WTC11 (cell line): ENCODE data around the gene USH2A. TPM values are rescaled to one million over a fixed set of nuclear protein-coding genes. Genes with fewer than 3 reads are reported as not detected.

ENCODE experiments used
- ATAC-seq: fragments of 200-7000 bp; cut with Tn5 transposase; 2 replicates; pipeline ENCODE4 v1.10.0; 2021; ENCODE audit warnings: mild to moderate bottlenecking, moderate library complexity
- CTCF ChIA-PET: fragments of 300-600 bp; sonication (Branson Sonifier 250); formaldehyde crosslinking; loops from one replicate; lab custom pipeline; 2021; ENCODE audit warnings: antibody characterized with exemption; lab: Charles Lee
- POLR2A ChIA-PET: fragments of 350-600 bp; sonication (Branson Sonifier 250); formaldehyde crosslinking; loops from one replicate; lab custom pipeline; 2021; ENCODE audit warnings: antibody characterized with exemption; lab: Charles Lee
- DNase-seq: peaks from one replicate; pipeline ENCODE4 v3.0.0; 2021; ENCODE audit warnings: low spot score
- H3K27ac Mint-ChIP-seq: 2 replicates; pipeline ENCODE4 v1.8.0; 2021; ENCODE audit warnings: mixed read lengths
- H3K27me3 Mint-ChIP-seq: 2 replicates; pipeline ENCODE4 v1.8.0; 2021; ENCODE audit warnings: low read depth, mild to moderate bottlenecking, moderate library complexity, mixed read lengths
- H3K36me3 Mint-ChIP-seq: 2 replicates; pipeline ENCODE4 v1.8.0; 2021; ENCODE audit warnings: mixed read lengths
- H3K4me1 Mint-ChIP-seq: 2 replicates; pipeline ENCODE4 v1.8.0; 2022; ENCODE audit warnings: mixed read lengths
- H3K4me3 Mint-ChIP-seq: 2 replicates; pipeline ENCODE4 v1.8.0; 2021; ENCODE audit warnings: mild to moderate bottlenecking, moderate library complexity, mixed read lengths
- H3K9me3 Mint-ChIP-seq: 2 replicates; pipeline ENCODE4 v1.8.0; 2021; ENCODE audit warnings: mixed read lengths
- CDX4 ChIP-seq: fragments of 250-450 bp; sonication (Bioruptor Pico); IDR thresholded peaks from 2 replicates; pipeline ENCODE4 v1.9.0; 2021; ENCODE audit warnings: moderate library complexity, mild to moderate bottlenecking, inconsistent platforms, borderline replicate concordance
- E2F1 ChIP-seq: sonication (generic); formaldehyde crosslinking; IDR thresholded peaks from 2 replicates; pipeline ENCODE4 v1.8.0; 2022; ENCODE audit warnings: mild to moderate bottlenecking, missing genetic modification reagents
- ELF4 ChIP-seq: sonication (generic); formaldehyde crosslinking; IDR thresholded peaks from 2 replicates; pipeline ENCODE4 v1.8.1; 2022; ENCODE audit warnings: low read depth, mild to moderate bottlenecking, moderate library complexity, missing genetic modification reagents
- FOXP1 ChIP-seq: sonication (generic); formaldehyde crosslinking; IDR thresholded peaks from 2 replicates; pipeline ENCODE4 v1.8.0; 2022; ENCODE audit warnings: missing genetic modification reagents, mild to moderate bottlenecking, moderate library complexity, borderline replicate concordance
- IRF2 ChIP-seq: sonication (generic); formaldehyde crosslinking; IDR thresholded peaks from 2 replicates; pipeline ENCODE4 v1.8.0; 2022; ENCODE audit warnings: low read depth, missing genetic modification reagents, borderline replicate concordance
- JUN ChIP-seq: sonication (generic); formaldehyde crosslinking; IDR thresholded peaks from 2 replicates; pipeline ENCODE4 v1.8.0; 2023; ENCODE audit warnings: mild to moderate bottlenecking, missing genetic modification reagents
- KAT7 ChIP-seq: sonication (generic); formaldehyde crosslinking; IDR thresholded peaks from 2 replicates; pipeline ENCODE4 v1.8.1; 2023; ENCODE audit warnings: missing genetic modification reagents, mild to moderate bottlenecking, borderline replicate concordance
- MXD4 ChIP-seq: fragments of 250-450 bp; sonication (Bioruptor Pico); IDR thresholded peaks from 2 replicates; pipeline ENCODE4 v1.8.0; 2021; ENCODE audit warnings: mild to moderate bottlenecking, moderate library complexity, borderline replicate concordance
- PREB ChIP-seq: sonication (generic); formaldehyde crosslinking; IDR thresholded peaks from 2 replicates; pipeline ENCODE4 v1.8.1; 2022; ENCODE audit warnings: mild to moderate bottlenecking, missing genetic modification reagents, moderate library complexity, borderline replicate concordance
- RELA ChIP-seq: sonication (generic); formaldehyde crosslinking; IDR thresholded peaks from 2 replicates; pipeline ENCODE4 v1.8.1; 2022; ENCODE audit warnings: missing genetic modification reagents, mild to moderate bottlenecking, borderline replicate concordance
- SP1 ChIP-seq: sonication (generic); formaldehyde crosslinking; conservative IDR thresholded peaks from 2 replicates; pipeline ENCODE4 v1.8.1; 2022; ENCODE audit warnings: missing genetic modification reagents
- TEAD1 ChIP-seq: sonication (generic); formaldehyde crosslinking; IDR thresholded peaks from 2 replicates; pipeline ENCODE4 v1.8.0; 2022; ENCODE audit warnings: mild to moderate bottlenecking, missing genetic modification reagents
- USF1 ChIP-seq: sonication (generic); formaldehyde crosslinking; IDR thresholded peaks from 2 replicates; pipeline ENCODE4 v1.8.0; 2022; ENCODE audit warnings: mild to moderate bottlenecking, missing genetic modification reagents
- ZBTB43 ChIP-seq: sonication (generic); formaldehyde crosslinking; IDR thresholded peaks from 2 replicates; pipeline ENCODE4 v1.8.1; 2023; ENCODE audit warnings: mild to moderate bottlenecking, missing genetic modification reagents
- ZNF416 ChIP-seq: fragments of 250-450 bp; sonication (Bioruptor Pico); IDR thresholded peaks from 2 replicates; pipeline ENCODE4 v1.9.0; 2021; ENCODE audit warnings: mild to moderate bottlenecking, inconsistent platforms
- ZNF423 ChIP-seq: fragments of 250-450 bp; sonication (Bioruptor Pico); IDR thresholded peaks from 2 replicates; pipeline ENCODE4 v2.1.2; 2022; ENCODE audit warnings: mild to moderate bottlenecking, moderate library complexity
- ZNF671 ChIP-seq: fragments of 250-450 bp; sonication (Bioruptor Pico); IDR thresholded peaks from 2 replicates; pipeline ENCODE4 v1.8.0; 2021; ENCODE audit warnings: mild to moderate bottlenecking
- total RNA-seq: library from RNA; stranded (reverse); gene quantifications from 3 replicates; pipeline ENCODE4 v1.2.3, GENCODE V29; 2021
- TF ChIP-seq, protein P1 (sequence below): sonication (generic); formaldehyde crosslinking; IDR thresholded peaks from 2 replicates; pipeline ENCODE4 v1.8.1; 2022; ENCODE audit warnings: mild to moderate bottlenecking, moderate library complexity, missing genetic modification reagents
- TF ChIP-seq, protein P2 (sequence below): sonication (generic); formaldehyde crosslinking; conservative IDR thresholded peaks from 2 replicates; pipeline ENCODE4 v1.8.1; 2022; ENCODE audit warnings: mild to moderate bottlenecking, missing genetic modification reagents

The USH2A gene
- total RNA-seq, 1 experiment from 2014 or later = 0.37 TPM

GRCh38 chr1:215599418-215600074 lies 823.7 kb downstream of the USH2A start (continued):
- TF ChIP-seq ZBTB43 (CRISPR knock-in tag) = no peak

- DNase-seq (no peak), ATAC-seq (no peak)
- ChIA-PET CTCF (no interaction called here), POLR2A (no interaction called here)
- no peak overlapping the region for H3K27ac Mint-ChIP-seq
- peaks cover 35% of the 10 kb centered on the region for H3K36me3 Mint-ChIP-seq
- TF ChIP-seq, protein P1, sequence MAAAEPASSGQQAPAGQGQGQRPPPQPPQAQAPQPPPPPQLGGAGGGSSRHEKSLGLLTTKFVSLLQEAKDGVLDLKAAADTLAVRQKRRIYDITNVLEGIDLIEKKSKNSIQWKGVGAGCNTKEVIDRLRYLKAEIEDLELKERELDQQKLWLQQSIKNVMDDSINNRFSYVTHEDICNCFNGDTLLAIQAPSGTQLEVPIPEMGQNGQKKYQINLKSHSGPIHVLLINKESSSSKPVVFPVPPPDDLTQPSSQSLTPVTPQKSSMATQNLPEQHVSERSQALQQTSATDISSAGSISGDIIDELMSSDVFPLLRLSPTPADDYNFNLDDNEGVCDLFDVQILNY (CRISPR knock-in tag) = no peak
- TF ChIP-seq TEAD1 (CRISPR knock-in tag) = no peak
- TF ChIP-seq CDX4 = no peak
- TF ChIP-seq ZNF416 (CRISPR knock-in tag) = no peak
- no peak for TF ChIP-seq JUN (CRISPR knock-in tag)
- no peak for TF ChIP-seq IRF2 (CRISPR knock-in tag)
- TF ChIP-seq RELA (CRISPR knock-in tag) = no peak
- TF ChIP-seq FOXP1 = no peak
- TF ChIP-seq ZNF671 (CRISPR knock-in tag) = no peak
- TF ChIP-seq, protein P2, sequence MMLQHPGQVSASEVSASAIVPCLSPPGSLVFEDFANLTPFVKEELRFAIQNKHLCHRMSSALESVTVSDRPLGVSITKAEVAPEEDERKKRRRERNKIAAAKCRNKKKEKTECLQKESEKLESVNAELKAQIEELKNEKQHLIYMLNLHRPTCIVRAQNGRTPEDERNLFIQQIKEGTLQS (CRISPR knock-in tag) = no peak
- no peak for TF ChIP-seq PREB (CRISPR knock-in tag)
- TF ChIP-seq ELF4 (CRISPR knock-in tag) = no peak
- no peak for TF ChIP-seq MXD4 (CRISPR knock-in tag)
- no peak for TF ChIP-seq KAT7 (CRISPR knock-in tag)
- no peak for TF ChIP-seq SP1 (CRISPR knock-in tag)
- no peak for TF ChIP-seq E2F1 (CRISPR knock-in tag)
- H3K4me3 Mint-ChIP-seq = no peak overlapping the region
- no peaks in the 10 kb centered on the region for H3K9me3 Mint-ChIP-seq
- H3K27me3 Mint-ChIP-seq = no peaks in the 10 kb centered on the region
- H3K4me1 Mint-ChIP-seq = peaks cover 27% of the 10 kb centered on the region
These were observed 825.3 kb downstream of the USH2A start for GRCh38 chr1:215597961-215598360.

DNA sequence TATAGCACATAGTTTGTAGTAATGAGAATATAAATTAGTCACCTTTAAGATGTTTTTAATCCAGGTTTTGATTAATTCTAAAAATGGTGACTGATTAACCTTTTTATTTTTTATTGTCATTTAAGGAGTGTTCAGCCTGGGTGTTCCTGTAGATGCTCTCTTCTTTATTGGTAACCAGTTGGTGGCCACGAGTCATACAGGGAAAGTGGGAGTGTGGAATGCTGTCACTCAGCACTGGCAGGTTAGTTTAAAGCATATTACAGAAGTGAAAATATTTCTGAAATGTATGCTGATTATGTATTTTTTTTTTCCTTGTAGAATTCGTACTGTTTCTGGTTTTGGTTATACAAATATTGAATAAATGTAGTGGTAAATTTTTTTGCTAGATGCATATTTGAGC lies 828.0 kb downstream of the USH2A start:
- H3K27ac Mint-ChIP-seq = no peak overlapping the region
- no peaks in the 10 kb centered on the region for H3K9me3 Mint-ChIP-seq
- no peak overlapping the region for H3K4me3 Mint-ChIP-seq
- ChIA-PET POLR2A (no interaction called here), CTCF (no interaction called here)
- no peak for ATAC-seq
- no peak for DNase-seq
- peaks cover 31% of the 10 kb centered on the region for H3K36me3 Mint-ChIP-seq
- H3K27me3 Mint-ChIP-seq = no peaks in the 10 kb centered on the region
- TF ChIP-seq ZNF423 (CRISPR knock-in tag) (no peak), USF1 (CRISPR knock-in tag) (no peak)
- TF ChIP-seq, all 79 proteins: peak for 0
- peaks cover 24% of the 10 kb centered on the region for H3K4me1 Mint-ChIP-seq
